GDM1 (cell line): ENCODE data around the gene DNAJC5.
A peak's percentile ranks its signal among the peaks of the same experiment; 100 is the strongest.
"Not testable (repeated sequence)": the region's sequence is repeated elsewhere in the genome, so short reads cannot be mapped to it uniquely, and the experiment has no call there.

Experiments
- DNase-seq: peaks from one replicate; lab custom pipeline; 2025; lab: John Stamatoyannopoulos, UW

DNAJC5 gene

GRCh38 chr20:63861365-63861934, 33.5 kb upstream of the DNAJC5 start, which contains the start of gene ABHD16B:
TSS of gene ABHD16B (plus strand) at chr20:63861498. CDS start at chr20:63861541, 43 bp downstream.
- DNase-seq, result no peak

GRCh38 chr20:63861981-63862901, 32.7 kb upstream of the DNAJC5 start:
- no peak for DNase-seq

- no peak for DNase-seq
Observed at GRCh38 chr20:63863021-63863797, 31.7 kb upstream of the DNAJC5 start.

- DNase-seq, result peak; percentile 98
Observed at GRCh38 chr20:63863798-63864544, 31.0 kb upstream of the DNAJC5 start.

- DNase-seq, result no peak
Observed at GRCh38 chr20:63864545-63864977, 30.4 kb upstream of the DNAJC5 start.

- peak; percentile 98 for DNase-seq
Observed at GRCh38 chr20:63864978-63865640, 29.8 kb upstream of the DNAJC5 start, which contains the start of gene TPD52L2. TSS of gene TPD52L2 (plus strand) at chr20:63865270. CDS start at chr20:63865366, 96 bp downstream.

- DNase-seq, result not testable (repeated sequence)
Observed at GRCh38 chr20:63867042-63867441, 27.9 kb upstream of the DNAJC5 start.

- DNase-seq, result no peak
Observed at GRCh38 chr20:63868264-63868663, 26.7 kb upstream of the DNAJC5 start.

GRCh38 chr20:63873477-63873971, 21.4 kb upstream of the DNAJC5 start:
- DNase-seq, result peak; percentile 70

GRCh38 chr20:63874241-63874640, 20.7 kb upstream of the DNAJC5 start:
- not testable (repeated sequence) for DNase-seq

GRCh38 chr20:63876489-63877036, 18.4 kb upstream of the DNAJC5 start:
- no peak for DNase-seq

- DNase-seq, result no peak
Observed at GRCh38 chr20:63877755-63878470, 17.0 kb upstream of the DNAJC5 start.

- DNase-seq, result no peak
Observed at GRCh38 chr20:63878899-63879663, 15.8 kb upstream of the DNAJC5 start.

GRCh38 chr20:63880901-63881300, 14.0 kb upstream of the DNAJC5 start:
- DNase-seq, result not testable (repeated sequence)

- no peak for DNase-seq
Observed at GRCh38 chr20:63881451-63882226, 13.3 kb upstream of the DNAJC5 start.

- DNase-seq, result no peak
Observed at GRCh38 chr20:63882257-63883200, 12.4 kb upstream of the DNAJC5 start.

GRCh38 chr20:63883201-63883593, 11.7 kb upstream of the DNAJC5 start:
- DNase-seq, result no peak
